Panc1 (cell line): ENCODE data around the gene TBC1D16. TPM values are rescaled to one million over a fixed set of nuclear protein-coding genes. Genes with fewer than 3 reads are reported as not detected.

Source experiments
- ATAC-seq: fragments of 200-7000 bp; cut with Tn5 transposase; 2 replicates; pipeline ENCODE4 v1.9.1; 2020; ENCODE audit warnings: mild to moderate bottlenecking, moderate library complexity
- BruUV-seq: library from RNA; stranded (reverse); fragments of 400-500 nt; replicated peaks from 2 replicates; lab custom pipeline; 2021; lab: Mats Ljungman, UMichigan
- CTCF ChIA-PET: fragments of 300-600 bp; sonication (Branson Sonifier 250); formaldehyde crosslinking; loops from one replicate; lab custom pipeline; 2022; ENCODE audit warnings: antibody characterized with exemption; lab: Charles Lee
- POLR2A ChIA-PET: fragments of 300-600 bp; sonication (Branson Sonifier 250); formaldehyde crosslinking; loops from one replicate; lab custom pipeline; 2022; ENCODE audit warnings: antibody characterized with exemption; lab: Charles Lee
- DNase-seq: peaks from one replicate; pipeline ENCODE4 v3.0.0-alpha.2; 2010; ENCODE audit warnings: low read depth, low spot score
- H3K27ac ChIP-seq: 2 replicates; pipeline ENCODE4 v1.5.1; 2011; ENCODE audit warnings: mild to moderate bottlenecking, low read length, inconsistent platforms
- H3K27me3 ChIP-seq: fragments of 200-500 bp; sonication (Bioruptor generic); 2 replicates; pipeline ENCODE4 v1.6.0; 2014; ENCODE audit warnings: low read length, inconsistent platforms; ENCODE audit not compliant: control insufficient read depth, insufficient read depth
- H3K36me3 ChIP-seq: fragments of 200-500 bp; sonication (Bioruptor generic); 2 replicates; pipeline ENCODE4 v1.5.1; 2014; ENCODE audit warnings: inconsistent platforms, mild to moderate bottlenecking, low read length, moderate library complexity; ENCODE audit not compliant: control insufficient read depth, insufficient read depth
- H3K4me1 ChIP-seq: 2 replicates; pipeline ENCODE4 v1.5.1; 2011; ENCODE audit warnings: inconsistent platforms, mild to moderate bottlenecking, low read length, moderate library complexity; ENCODE audit not compliant: control insufficient read depth, insufficient read depth
- H3K4me3 ChIP-seq, 2 experiments: 2 replicates each; pipeline ENCODE4 v1.5.1; 2011 to 2012; ENCODE audit warnings: low read depth in 2 of 2, low read length in 2 of 2, mild to moderate bottlenecking in 2 of 2, inconsistent platforms in 1 of 2, moderate library complexity in 1 of 2
- H3K9me3 ChIP-seq: fragments of 200-500 bp; sonication (Bioruptor generic); 2 replicates; pipeline ENCODE4 v1.5.1; 2014; ENCODE audit warnings: low read depth, mild to moderate bottlenecking, inconsistent platforms, low read length, moderate library complexity; ENCODE audit not compliant: control insufficient read depth, insufficient read depth
- POLR2AphosphoS5 ChIP-seq: IDR thresholded peaks from 2 replicates; pipeline ENCODE4 v1.6.1; 2012; ENCODE audit warnings: mild to moderate bottlenecking, low read depth, low read length, moderate library complexity
- SIN3A ChIP-seq: IDR thresholded peaks from 2 replicates; pipeline ENCODE4 v1.6.1; 2012; ENCODE audit warnings: low read depth, mild to moderate bottlenecking, low read length, moderate library complexity, borderline replicate concordance; ENCODE audit not compliant: insufficient read depth
- TCF7L2 ChIP-seq: IDR thresholded peaks from 2 replicates; pipeline ENCODE4 v1.6.1; 2011; ENCODE audit warnings: mild to moderate bottlenecking, low read depth, low read length, inconsistent platforms
- in situ Hi-C: cut with HindIII; loops from 2 replicates; pipeline ENCODE4 v1.10.0; 2016; ENCODE audit warnings: low sequenced_read_pairs, low pct_unique_long_range_greater_than_20kb
- intact Hi-C: fragments of 100-400 bp; cut with micrococcal nuclease; formaldehyde crosslinking; loops from one replicate; pipeline ENCODE4 v1.10.0; 2022; ENCODE audit not compliant: unreplicated experiment
- total RNA-seq: library from RNA; stranded (reverse); gene quantifications from one replicate; pipeline ENCODE4 v1.2.1, GENCODE V29; 2021; ENCODE audit not compliant: unreplicated experiment
- TF ChIP-seq, protein P1 (sequence below), 2 experiments: IDR thresholded peaks; 2 replicates each; pipeline ENCODE4 v1.6.1; 2011 to 2012; ENCODE audit warnings: low read depth in 2 of 2, control low read depth in 1 of 2, low read length in 1 of 2, mild to moderate bottlenecking in 1 of 2, moderate library complexity in 1 of 2; ENCODE audit not compliant: insufficient read depth in 1 of 2
- TF ChIP-seq, protein P2 (sequence below): fragments of 450-650 bp; IDR thresholded peaks from 2 replicates; pipeline ENCODE4 v1.5.1; 2017; ENCODE audit warnings: mild to moderate bottlenecking

TBC1D16 gene
- total RNA-seq, 1 experiment from 2014 or later, result 41.6 TPM

DNA sequence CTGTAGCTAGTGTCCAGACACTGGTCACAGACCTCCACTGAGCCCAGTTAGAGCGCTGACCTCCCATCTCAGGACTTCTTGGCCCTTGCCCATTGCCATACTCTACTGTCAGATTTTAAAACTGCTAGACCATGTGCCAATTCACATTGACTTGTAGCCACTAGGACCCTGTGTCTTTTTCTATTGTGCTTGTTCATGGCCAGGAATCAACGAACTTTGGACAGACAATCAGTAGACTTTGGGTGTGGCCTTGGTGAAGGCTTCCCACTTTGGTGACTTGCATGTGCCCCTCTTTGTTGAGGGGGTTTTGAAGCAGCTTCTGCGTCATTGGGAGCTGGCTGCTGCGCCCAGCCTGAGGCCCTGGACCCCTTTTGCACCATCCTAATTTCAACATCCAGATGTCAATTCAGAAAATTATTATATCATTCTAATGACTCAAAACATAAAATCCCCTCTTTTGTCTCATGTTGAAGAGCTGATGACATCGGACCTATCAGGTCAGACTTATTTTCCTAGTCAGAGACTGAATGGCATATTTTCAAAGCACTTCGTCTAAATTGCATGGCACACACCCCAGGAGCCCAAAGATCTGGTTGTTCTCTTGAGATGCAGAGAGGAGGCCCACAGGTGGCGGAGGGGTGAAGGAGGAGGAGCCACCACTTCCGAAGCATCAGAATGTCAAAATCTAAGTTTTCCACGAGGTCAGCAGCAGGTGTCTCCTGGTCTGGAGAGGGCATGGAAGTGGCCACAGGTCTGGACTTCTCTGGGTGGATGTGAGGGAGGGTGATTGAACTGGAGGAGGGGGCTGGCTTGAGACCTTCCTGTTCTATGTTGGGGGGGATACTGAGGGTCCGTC lies 103.0 kb downstream of the TBC1D16 start:
- DNase-seq (no peak), ATAC-seq (no peak)
- CTCF ChIA-PET, result no interaction called here
- in situ Hi-C loops, result no loop called here
- intact Hi-C loops, result no loop called here
- BruUV-seq, result TSS peak; percentile 51
- no peak overlapping the region; the same call in 1 of the 2 replicates for H3K27ac ChIP-seq
- no peaks in the 10 kb centered on the region for H3K27me3 ChIP-seq
- H3K4me3 ChIP-seq, result no peak overlapping the region
- TF ChIP-seq, protein P1, sequence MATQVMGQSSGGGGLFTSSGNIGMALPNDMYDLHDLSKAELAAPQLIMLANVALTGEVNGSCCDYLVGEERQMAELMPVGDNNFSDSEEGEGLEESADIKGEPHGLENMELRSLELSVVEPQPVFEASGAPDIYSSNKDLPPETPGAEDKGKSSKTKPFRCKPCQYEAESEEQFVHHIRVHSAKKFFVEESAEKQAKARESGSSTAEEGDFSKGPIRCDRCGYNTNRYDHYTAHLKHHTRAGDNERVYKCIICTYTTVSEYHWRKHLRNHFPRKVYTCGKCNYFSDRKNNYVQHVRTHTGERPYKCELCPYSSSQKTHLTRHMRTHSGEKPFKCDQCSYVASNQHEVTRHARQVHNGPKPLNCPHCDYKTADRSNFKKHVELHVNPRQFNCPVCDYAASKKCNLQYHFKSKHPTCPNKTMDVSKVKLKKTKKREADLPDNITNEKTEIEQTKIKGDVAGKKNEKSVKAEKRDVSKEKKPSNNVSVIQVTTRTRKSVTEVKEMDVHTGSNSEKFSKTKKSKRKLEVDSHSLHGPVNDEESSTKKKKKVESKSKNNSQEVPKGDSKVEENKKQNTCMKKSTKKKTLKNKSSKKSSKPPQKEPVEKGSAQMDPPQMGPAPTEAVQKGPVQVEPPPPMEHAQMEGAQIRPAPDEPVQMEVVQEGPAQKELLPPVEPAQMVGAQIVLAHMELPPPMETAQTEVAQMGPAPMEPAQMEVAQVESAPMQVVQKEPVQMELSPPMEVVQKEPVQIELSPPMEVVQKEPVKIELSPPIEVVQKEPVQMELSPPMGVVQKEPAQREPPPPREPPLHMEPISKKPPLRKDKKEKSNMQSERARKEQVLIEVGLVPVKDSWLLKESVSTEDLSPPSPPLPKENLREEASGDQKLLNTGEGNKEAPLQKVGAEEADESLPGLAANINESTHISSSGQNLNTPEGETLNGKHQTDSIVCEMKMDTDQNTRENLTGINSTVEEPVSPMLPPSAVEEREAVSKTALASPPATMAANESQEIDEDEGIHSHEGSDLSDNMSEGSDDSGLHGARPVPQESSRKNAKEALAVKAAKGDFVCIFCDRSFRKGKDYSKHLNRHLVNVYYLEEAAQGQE (IDR thresholded peaks at IDR 0.05; ENCODE audit: insufficient read depth in 1 of 2, low read depth in 2 of 2, low read length in 1 of 2), result no peak
- TF ChIP-seq POLR2AphosphoS5, result no peak; the same call in 1 of the 2 replicates
- TF ChIP-seq TCF7L2, result no peak
- TF ChIP-seq, protein P2, sequence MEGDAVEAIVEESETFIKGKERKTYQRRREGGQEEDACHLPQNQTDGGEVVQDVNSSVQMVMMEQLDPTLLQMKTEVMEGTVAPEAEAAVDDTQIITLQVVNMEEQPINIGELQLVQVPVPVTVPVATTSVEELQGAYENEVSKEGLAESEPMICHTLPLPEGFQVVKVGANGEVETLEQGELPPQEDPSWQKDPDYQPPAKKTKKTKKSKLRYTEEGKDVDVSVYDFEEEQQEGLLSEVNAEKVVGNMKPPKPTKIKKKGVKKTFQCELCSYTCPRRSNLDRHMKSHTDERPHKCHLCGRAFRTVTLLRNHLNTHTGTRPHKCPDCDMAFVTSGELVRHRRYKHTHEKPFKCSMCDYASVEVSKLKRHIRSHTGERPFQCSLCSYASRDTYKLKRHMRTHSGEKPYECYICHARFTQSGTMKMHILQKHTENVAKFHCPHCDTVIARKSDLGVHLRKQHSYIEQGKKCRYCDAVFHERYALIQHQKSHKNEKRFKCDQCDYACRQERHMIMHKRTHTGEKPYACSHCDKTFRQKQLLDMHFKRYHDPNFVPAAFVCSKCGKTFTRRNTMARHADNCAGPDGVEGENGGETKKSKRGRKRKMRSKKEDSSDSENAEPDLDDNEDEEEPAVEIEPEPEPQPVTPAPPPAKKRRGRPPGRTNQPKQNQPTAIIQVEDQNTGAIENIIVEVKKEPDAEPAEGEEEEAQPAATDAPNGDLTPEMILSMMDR, result no peak
- POLR2A ChIA-PET, result no interaction called here
- no peaks in the 10 kb centered on the region for H3K9me3 ChIP-seq
- peaks cover 34% of the 10 kb centered on the region for H3K4me1 ChIP-seq
- H3K36me3 ChIP-seq, result no peaks in the 10 kb centered on the region

DNA sequence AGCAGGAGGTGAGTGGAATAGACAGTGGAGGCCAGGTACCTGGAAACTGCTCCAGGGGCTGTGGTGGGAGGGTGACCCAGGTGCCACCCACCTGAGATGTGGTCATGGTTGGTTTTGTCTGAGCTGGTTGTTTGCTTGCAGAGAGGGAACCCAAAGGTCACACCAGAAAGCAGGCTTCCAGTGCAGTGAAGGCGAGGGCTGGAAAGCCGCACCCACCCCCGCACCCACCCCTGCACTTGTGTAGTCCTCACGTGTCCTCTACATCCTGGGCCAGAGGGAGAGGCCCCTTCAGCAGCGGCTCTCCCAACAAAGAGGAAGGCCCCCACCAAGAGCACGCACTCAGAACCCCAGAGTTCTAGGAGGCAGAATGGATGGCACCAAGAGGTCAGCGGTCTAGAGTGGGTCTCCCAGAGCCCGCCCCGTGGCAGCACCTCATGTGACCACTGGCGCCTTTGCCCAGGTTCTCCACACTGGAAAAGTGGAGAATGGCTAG lies 103.8 kb downstream of the TBC1D16 start:
- H3K9me3 ChIP-seq, result no peaks in the 10 kb centered on the region
- no peak for ATAC-seq
- DNase-seq, result no peak
- no TSS peak for BruUV-seq
- H3K27ac ChIP-seq, result no peak overlapping the region
- intact Hi-C loops, result no loop called here
- in situ Hi-C loops, result no loop called here
- no peaks in the 10 kb centered on the region for H3K36me3 ChIP-seq
- H3K4me3 ChIP-seq, result no peak overlapping the region
- ChIA-PET CTCF (no interaction called here), POLR2A (no interaction called here)
- TF ChIP-seq, protein P1 (IDR thresholded peaks at IDR 0.05; ENCODE audit: insufficient read depth in 1 of 2, low read depth in 2 of 2, low read length in 1 of 2), result no peak
- TF ChIP-seq TCF7L2 (no peak), POLR2AphosphoS5 (no peak), SIN3A (no peak)
- TF ChIP-seq, protein P2, result no peak
- no peaks in the 10 kb centered on the region for H3K27me3 ChIP-seq
- H3K4me1 ChIP-seq, result peaks cover 32% of the 10 kb centered on the region
